HepG2 (cell line): Measurements from ENCODE around the gene CHN2. TPM values are rescaled to one million over a fixed set of nuclear protein-coding genes. Genes with fewer than 3 reads are reported as not detected.

Source experiments
- ATAC-seq: fragments of 200-7000 bp; cut with Tn5 transposase; 3 replicates; pipeline ENCODE4 v1.9.1; 2020; ENCODE audit warnings: mild to moderate bottlenecking, moderate library complexity
- BruUV-seq: library from RNA; stranded (reverse); fragments of 400-500 nt; replicated peaks from 2 replicates; lab custom pipeline; 2021; lab: Mats Ljungman, UMichigan
- CTCF ChIA-PET: fragments of 300-600 bp; formaldehyde crosslinking; extraction: SDS; loops from one replicate; lab custom pipeline; 2021; ENCODE audit warnings: low total read pairs, inconsistent platforms, low intra/inter-chr PET ratio; lab: Yijun Ruan, JAX
- POLR2A ChIA-PET: fragments of 350-600 bp; sonication (Branson Sonifier 250); formaldehyde crosslinking; loops from one replicate; lab custom pipeline; 2020; ENCODE audit warnings: antibody characterized with exemption, inconsistent platforms; lab: Yijun Ruan, JAX
- DNase-seq: peaks from one replicate; pipeline ENCODE4 v3.0.0-alpha.2; 2015; ENCODE audit warnings: low spot score
- FAIRE-seq: peaks from 3 replicates; lab custom pipeline; 2011; peaks lifted over from hg19 to GRCh38; lab: Jason Lieb, UNC
- H2AFZ ChIP-seq: one replicate; pipeline ENCODE4 v1.6.1; 2011; ENCODE audit warnings: low read length, inconsistent platforms
- H3K27ac ChIP-seq: fragments of 300-600 bp; 3 replicates; pipeline ENCODE4 v1.8.0; 2011; ENCODE audit warnings: mixed run types, mild to moderate bottlenecking, mixed read lengths, low read length, inconsistent platforms; ENCODE audit not compliant: insufficient read depth; ENCODE audit errors: extremely low read length
- H3K27me3 ChIP-seq, 2 experiments: fragments of 200-600 bp in 1 of 2; 2 replicates in 1 of 2; 3 replicates in 1 of 2; pipeline versions ENCODE4 v1.6.0 to v1.8.0; 2011; ENCODE audit warnings: low read length in 2 of 2, mild to moderate bottlenecking in 2 of 2, moderate library complexity in 2 of 2, inconsistent platforms in 1 of 2; ENCODE audit not compliant: insufficient read depth in 2 of 2, control insufficient read depth in 1 of 2
- H3K36me3 ChIP-seq, 2 experiments: fragments of 200-600 bp in 1 of 2; replicated peaks in 1 of 2; 2 replicates in 1 of 2; 3 replicates in 1 of 2; pipeline versions ENCODE4 v1.5.1 to v1.8.0; 2011; ENCODE audit warnings: low read length in 2 of 2, inconsistent platforms in 1 of 2; ENCODE audit not compliant: insufficient read depth in 2 of 2, control insufficient read depth in 1 of 2
- H3K4me1 ChIP-seq: 2 replicates; pipeline ENCODE4 v1.5.1; 2012; ENCODE audit warnings: low read length, inconsistent platforms; ENCODE audit not compliant: insufficient read depth
- H3K4me2 ChIP-seq: 2 replicates; pipeline ENCODE4 v1.6.0; 2011; ENCODE audit warnings: low read depth, low read length, inconsistent platforms
- H3K4me3 ChIP-seq, 3 experiments: fragments of 200-600 bp in 1 of 3; sonication (generic), shearing (Covaris generic) in 1 of 3; replicated peaks in 1 of 3; 2 replicates each; pipeline ENCODE4 v1.5.1; 2011 to 2016; ENCODE audit warnings: low read length in 3 of 3, inconsistent platforms in 2 of 3, low read depth in 2 of 3, mild to moderate bottlenecking in 2 of 3, control low read depth in 1 of 3, mixed read lengths in 1 of 3; ENCODE audit not compliant: insufficient read depth in 1 of 3
- H3K79me2 ChIP-seq: one replicate; pipeline ENCODE4 v1.6.1; 2011; ENCODE audit warnings: low read length, inconsistent platforms; ENCODE audit not compliant: insufficient read depth
- H3K9ac ChIP-seq: 2 replicates; pipeline ENCODE4 v1.6.0; 2011; ENCODE audit warnings: mild to moderate bottlenecking, low read depth, low read length, inconsistent platforms; ENCODE audit not compliant: insufficient read depth
- H3K9me3 ChIP-seq: 2 replicates; pipeline ENCODE4 v1.5.1; 2012; ENCODE audit warnings: mild to moderate bottlenecking, low read length
- H4K20me1 ChIP-seq: 2 replicates; pipeline ENCODE4 v1.6.0; 2011; ENCODE audit warnings: inconsistent platforms, mild to moderate bottlenecking, low read length, moderate library complexity; ENCODE audit not compliant: insufficient read depth
- EEA1 ChIP-seq: sonication (generic); formaldehyde crosslinking; IDR thresholded peaks from 2 replicates; pipeline ENCODE4 v1.5.1; 2020; ENCODE audit warnings: mild to moderate bottlenecking, missing genetic modification reagents, borderline replicate concordance
- ELF1 ChIP-seq: sonication (generic); formaldehyde crosslinking; IDR thresholded peaks from 2 replicates; pipeline ENCODE4 v1.4.0; 2020; ENCODE audit warnings: missing genetic modification reagents
- IRX3 ChIP-seq: sonication (generic); formaldehyde crosslinking; IDR thresholded peaks from 2 replicates; pipeline ENCODE4 v1.8.1; 2023; ENCODE audit warnings: mild to moderate bottlenecking, low read depth, missing genetic modification reagents, borderline replicate concordance
- NFKBIZ ChIP-seq: IDR thresholded peaks from 2 replicates; pipeline ENCODE4 v1.6.1; 2018; ENCODE audit warnings: missing genetic modification reagents, missing compliant biosample characterization
- NFYB ChIP-seq: sonication (generic); formaldehyde crosslinking; IDR thresholded peaks from 2 replicates; pipeline ENCODE4 v1.4.0; 2020; ENCODE audit warnings: missing genetic modification reagents
- POGZ ChIP-seq: sonication (generic); formaldehyde crosslinking; IDR thresholded peaks from 2 replicates; pipeline ENCODE4 v1.4.0; 2020; ENCODE audit warnings: mild to moderate bottlenecking, missing genetic modification reagents
- PRDM10 ChIP-seq: sonication (generic); formaldehyde crosslinking; IDR thresholded peaks from 2 replicates; pipeline ENCODE4 v1.4.0; 2020; ENCODE audit warnings: low read depth, missing genetic modification reagents
- RFX1 ChIP-seq: fragments of 450-650 bp; IDR thresholded peaks from 2 replicates; pipeline ENCODE4 v1.6.1; 2017
- ZNF234 ChIP-seq: sonication (generic); formaldehyde crosslinking; conservative IDR thresholded peaks from 2 replicates; pipeline ENCODE4 v1.5.1; 2020; ENCODE audit warnings: mild to moderate bottlenecking, missing genetic modification reagents
- ZNF367 ChIP-seq: sonication (generic); formaldehyde crosslinking; IDR thresholded peaks from 2 replicates; pipeline ENCODE4 v1.4.0; 2020; ENCODE audit warnings: missing genetic modification reagents, borderline replicate concordance
- ZNF496 ChIP-seq: sonication (generic); formaldehyde crosslinking; IDR thresholded peaks from 2 replicates; pipeline ENCODE4 v1.8.1; 2023; ENCODE audit warnings: mild to moderate bottlenecking, moderate library complexity, missing genetic modification reagents; ENCODE audit not compliant: insufficient replicate concordance
- ZNF501 ChIP-seq: sonication (generic); formaldehyde crosslinking; IDR thresholded peaks from 2 replicates; pipeline ENCODE4 v1.5.1; 2020; ENCODE audit warnings: mild to moderate bottlenecking, moderate library complexity, missing genetic modification reagents
- ZSCAN25 ChIP-seq: sonication (generic); formaldehyde crosslinking; IDR thresholded peaks from 2 replicates; pipeline ENCODE4 v1.8.0; 2022; ENCODE audit warnings: mild to moderate bottlenecking, missing genetic modification reagents
- WGBS: methylation state at CpG from one replicate; pipeline ENCODE4 v1.1.6; 2017; ENCODE audit warnings: low lambda C conversion rate; 5-methylcytosine and 5-hydroxymethylcytosine counted together
- in situ Hi-C: cut with HindIII; loops from 2 replicates; pipeline ENCODE4 v1.10.0; 2017; ENCODE audit warnings: low pct_unique_long_range_greater_than_20kb; ENCODE audit not compliant: extremely low pct_ligation_motif_present
- intact Hi-C: fragments of 100-400 bp; cut with micrococcal nuclease; formaldehyde crosslinking; loops from one replicate; pipeline ENCODE4 v1.10.0; 2022; ENCODE audit not compliant: unreplicated experiment
- polyA plus RNA-seq, 8 experiments: library from polyadenylated mRNA; depleted of rRNA in 3 of 8; stranded (reverse) in 7 of 8; unstranded in 1 of 8; fragments of >200 nt; fragmentation: Illumina TruSeq in 4 of 8; extraction: Trizol in 4 of 8; gene quantifications; 2 replicates each; pipeline versions ENCODE4 v1.2.1 to v1.2.3, GENCODE V29; 2011 to 2016; ENCODE audit warnings: low read depth in 4 of 8, missing spikeins in 1 of 8, mixed read lengths in 1 of 8; ENCODE audit not compliant: insufficient read depth in 1 of 8
- total RNA-seq, 5 experiments: library from RNA; depleted of rRNA; stranded (reverse); fragments of >200 nt; fragmentation: Illumina TruSeq; extraction: Trizol; gene quantifications; 2 replicates each; pipeline ENCODE4 v1.2.3, GENCODE V29; 2016; ENCODE audit warnings: low read depth in 1 of 5
- TF ChIP-seq, protein P1 (sequence below): IDR thresholded peaks from 2 replicates; pipeline ENCODE4 v1.6.1; 2016; ENCODE audit warnings: missing compliant biosample characterization, missing genetic modification reagents, borderline replicate concordance
- TF ChIP-seq, protein P2 (sequence below): sonication (generic); formaldehyde crosslinking; IDR thresholded peaks from 2 replicates; pipeline ENCODE4 v1.8.0; 2022; ENCODE audit warnings: missing genetic modification reagents, mild to moderate bottlenecking, borderline replicate concordance
- TF ChIP-seq, protein P3 (sequence below): sonication (generic); formaldehyde crosslinking; IDR thresholded peaks from 2 replicates; pipeline ENCODE4 v1.8.0; 2022; ENCODE audit warnings: mild to moderate bottlenecking, missing genetic modification reagents, moderate library complexity

CHN2 gene
- total and polyA plus RNA-seq, 2 of the 13 experiments (the other 11 are each of a cell fraction or from before 2014, with no cell fraction given) = 23.5 to 30.5 TPM

- H3K4me3 ChIP-seq = no peak overlapping the region
- ChIA-PET POLR2A (no interaction called here), CTCF (no interaction called here)
- H3K79me2 ChIP-seq = no peaks in the 10 kb centered on the region
- H3K4me2 ChIP-seq = no peak overlapping the region
- H3K4me1 ChIP-seq = peaks cover 33% of the 10 kb centered on the region
- 0 out of 5 replicates have a peak, but pooled peaks cover 0 to 8% of the 10 kb centered on the region in 2 experiments for H3K36me3 ChIP-seq
- H3K27ac ChIP-seq = no peak overlapping the region
- ATAC-seq = no peak
- peaks cover 8% of the 10 kb centered on the region for H4K20me1 ChIP-seq
- H3K9ac ChIP-seq = no peak overlapping the region
- FAIRE-seq = no peak
- DNase-seq = no peak
- intact Hi-C loops = no loop called here
- TF ChIP-seq RFX1 (no peak), ZNF501 (CRISPR knock-in tag) (no peak), NFYB (no peak), PRDM10 (CRISPR knock-in tag) (no peak), NFKBIZ (CRISPR knock-in tag) (no peak), ZNF234 (no peak), ZNF496 (CRISPR knock-in tag) (no peak), ELF1 (no peak), EEA1 (no peak), IRX3 (CRISPR knock-in tag) (no peak), ZNF367 (no peak), POGZ (CRISPR knock-in tag) (no peak), ZSCAN25 (no peak)
- TF ChIP-seq, protein P1, sequence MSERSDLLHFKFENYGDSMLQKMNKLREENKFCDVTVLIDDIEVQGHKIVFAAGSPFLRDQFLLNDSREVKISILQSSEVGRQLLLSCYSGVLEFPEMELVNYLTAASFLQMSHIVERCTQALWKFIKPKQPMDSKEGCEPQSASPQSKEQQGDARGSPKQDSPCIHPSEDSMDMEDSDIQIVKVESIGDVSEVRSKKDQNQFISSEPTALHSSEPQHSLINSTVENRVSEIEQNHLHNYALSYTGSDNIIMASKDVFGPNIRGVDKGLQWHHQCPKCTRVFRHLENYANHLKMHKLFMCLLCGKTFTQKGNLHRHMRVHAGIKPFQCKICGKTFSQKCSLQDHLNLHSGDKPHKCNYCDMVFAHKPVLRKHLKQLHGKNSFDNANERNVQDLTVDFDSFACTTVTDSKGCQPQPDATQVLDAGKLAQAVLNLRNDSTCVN = no peak
- TF ChIP-seq, protein P2, sequence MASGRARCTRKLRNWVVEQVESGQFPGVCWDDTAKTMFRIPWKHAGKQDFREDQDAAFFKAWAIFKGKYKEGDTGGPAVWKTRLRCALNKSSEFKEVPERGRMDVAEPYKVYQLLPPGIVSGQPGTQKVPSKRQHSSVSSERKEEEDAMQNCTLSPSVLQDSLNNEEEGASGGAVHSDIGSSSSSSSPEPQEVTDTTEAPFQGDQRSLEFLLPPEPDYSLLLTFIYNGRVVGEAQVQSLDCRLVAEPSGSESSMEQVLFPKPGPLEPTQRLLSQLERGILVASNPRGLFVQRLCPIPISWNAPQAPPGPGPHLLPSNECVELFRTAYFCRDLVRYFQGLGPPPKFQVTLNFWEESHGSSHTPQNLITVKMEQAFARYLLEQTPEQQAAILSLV (CRISPR knock-in tag) = no peak
- TF ChIP-seq, protein P3, sequence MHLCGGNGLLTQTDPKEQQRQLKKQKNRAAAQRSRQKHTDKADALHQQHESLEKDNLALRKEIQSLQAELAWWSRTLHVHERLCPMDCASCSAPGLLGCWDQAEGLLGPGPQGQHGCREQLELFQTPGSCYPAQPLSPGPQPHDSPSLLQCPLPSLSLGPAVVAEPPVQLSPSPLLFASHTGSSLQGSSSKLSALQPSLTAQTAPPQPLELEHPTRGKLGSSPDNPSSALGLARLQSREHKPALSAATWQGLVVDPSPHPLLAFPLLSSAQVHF (CRISPR knock-in tag) = no peak
- H3K27me3 ChIP-seq = no peaks in the 10 kb centered on the region
- no peak overlapping the region for H2AFZ ChIP-seq
- no TSS peak for BruUV-seq
- no peaks in the 10 kb centered on the region for H3K9me3 ChIP-seq
- WGBS = 99% methylated on average over 3 of the region's 3 CpGs
- in situ Hi-C loops = no loop called here
These were observed 253.3 kb downstream of the CHN2 start for GRCh38 chr7:29447828-29448227.
